Transverse colon (tissue), 4 donors: ENCODE data around the gene RAB40C.

ENCODE experiments used
- EP300 ChIP-seq: sonication (generic); formaldehyde crosslinking; IDR thresholded peaks from one replicate; pipeline ENCODE4 v1.6.1; 2017; ENCODE audit warnings: antibody characterized with exemption, low read depth
- POLR2A ChIP-seq: fragments of 450-650 bp; IDR thresholded peaks from one replicate; pipeline ENCODE4 v1.6.1; 2016; ENCODE audit warnings: antibody characterized with exemption, mild to moderate bottlenecking, moderate library complexity
- POLR2AphosphoS5 ChIP-seq, 3 donors: sonication (generic); formaldehyde crosslinking; IDR thresholded peaks; one replicate each; pipeline ENCODE4 v1.6.1; 2016; ENCODE audit warnings: antibody characterized with exemption in 3 of 3
- TF ChIP-seq, protein P1 (sequence below), 5 experiments: fragments of 200-600 bp in 3 of 5; fragments of 450-650 bp in 2 of 5; sonication (generic) in 3 of 5; IDR thresholded peaks; 1 replicate in 2 of 5; 2 replicates in 3 of 5; pipeline ENCODE4 v1.5.1; 2016 to 2017; ENCODE audit warnings: antibody characterized with exemption in 5 of 5, inconsistent platforms in 3 of 5, mild to moderate bottlenecking in 2 of 5, moderate library complexity in 1 of 5

- TF ChIP-seq POLR2A (no peak), POLR2AphosphoS5 (IDR thresholded peaks at IDR 0.05) (no peak), EP300 (no peak)
- TF ChIP-seq, protein P1, sequence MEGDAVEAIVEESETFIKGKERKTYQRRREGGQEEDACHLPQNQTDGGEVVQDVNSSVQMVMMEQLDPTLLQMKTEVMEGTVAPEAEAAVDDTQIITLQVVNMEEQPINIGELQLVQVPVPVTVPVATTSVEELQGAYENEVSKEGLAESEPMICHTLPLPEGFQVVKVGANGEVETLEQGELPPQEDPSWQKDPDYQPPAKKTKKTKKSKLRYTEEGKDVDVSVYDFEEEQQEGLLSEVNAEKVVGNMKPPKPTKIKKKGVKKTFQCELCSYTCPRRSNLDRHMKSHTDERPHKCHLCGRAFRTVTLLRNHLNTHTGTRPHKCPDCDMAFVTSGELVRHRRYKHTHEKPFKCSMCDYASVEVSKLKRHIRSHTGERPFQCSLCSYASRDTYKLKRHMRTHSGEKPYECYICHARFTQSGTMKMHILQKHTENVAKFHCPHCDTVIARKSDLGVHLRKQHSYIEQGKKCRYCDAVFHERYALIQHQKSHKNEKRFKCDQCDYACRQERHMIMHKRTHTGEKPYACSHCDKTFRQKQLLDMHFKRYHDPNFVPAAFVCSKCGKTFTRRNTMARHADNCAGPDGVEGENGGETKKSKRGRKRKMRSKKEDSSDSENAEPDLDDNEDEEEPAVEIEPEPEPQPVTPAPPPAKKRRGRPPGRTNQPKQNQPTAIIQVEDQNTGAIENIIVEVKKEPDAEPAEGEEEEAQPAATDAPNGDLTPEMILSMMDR (IDR thresholded peaks at IDR 0.05): no peak
Measured at GRCh38 chr16:661184-661821, 71.4 kb downstream of the RAB40C start.
